SK-N-SH (cell line): ENCODE measurements around the gene MAP3K3.

ENCODE experiments used
- JUND ChIP-seq: IDR thresholded peaks from 2 replicates; pipeline ENCODE4 v1.4.0; 2012
- TF ChIP-seq, protein P1 (sequence below): fragments of 200-600 bp; sonication (generic); IDR thresholded peaks from 2 replicates; pipeline ENCODE4 v1.6.1; 2017; ENCODE audit warnings: antibody characterized with exemption, mild to moderate bottlenecking, moderate library complexity
- TF ChIP-seq, protein P2 (sequence below): IDR thresholded peaks from 2 replicates; pipeline ENCODE4 v1.6.1; 2012; ENCODE audit warnings: mild to moderate bottlenecking, low read depth, low read length, moderate library complexity

DNA sequence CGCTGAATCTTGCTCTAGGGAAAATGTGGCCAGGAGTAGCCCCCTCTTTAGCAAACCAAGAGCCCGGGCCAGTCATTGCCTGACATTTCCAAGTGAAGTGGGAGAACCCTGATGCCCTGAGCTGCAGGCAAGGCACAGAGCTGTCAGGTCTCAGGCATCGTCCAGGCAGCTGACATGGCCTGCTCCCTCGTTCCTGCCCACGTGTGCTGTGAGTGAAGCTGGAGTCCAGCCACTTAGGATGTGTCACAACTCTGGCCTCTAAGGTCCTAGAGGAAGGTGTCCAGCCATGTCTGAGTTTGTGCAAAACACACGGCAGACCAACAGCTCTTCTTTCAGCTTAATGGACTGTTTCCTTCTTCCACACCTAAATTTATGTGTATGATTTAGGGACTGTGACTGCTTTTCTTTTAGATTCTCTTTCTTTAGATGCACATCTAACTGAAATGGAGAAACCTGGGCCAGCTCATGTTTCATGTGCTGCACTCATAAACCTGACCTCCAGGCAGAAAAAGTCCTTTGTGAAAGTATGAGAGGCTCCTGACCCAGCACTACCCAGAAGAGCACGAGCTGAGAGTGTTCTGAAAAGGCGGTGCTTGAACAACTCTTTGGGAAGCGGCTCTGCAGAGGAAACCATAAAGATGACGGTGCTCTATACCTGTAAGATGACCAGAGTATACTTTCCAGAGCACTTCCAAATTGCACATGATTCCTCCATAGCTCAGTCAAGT lies 92.5 kb downstream of the MAP3K3 start:
- TF ChIP-seq, protein P1, sequence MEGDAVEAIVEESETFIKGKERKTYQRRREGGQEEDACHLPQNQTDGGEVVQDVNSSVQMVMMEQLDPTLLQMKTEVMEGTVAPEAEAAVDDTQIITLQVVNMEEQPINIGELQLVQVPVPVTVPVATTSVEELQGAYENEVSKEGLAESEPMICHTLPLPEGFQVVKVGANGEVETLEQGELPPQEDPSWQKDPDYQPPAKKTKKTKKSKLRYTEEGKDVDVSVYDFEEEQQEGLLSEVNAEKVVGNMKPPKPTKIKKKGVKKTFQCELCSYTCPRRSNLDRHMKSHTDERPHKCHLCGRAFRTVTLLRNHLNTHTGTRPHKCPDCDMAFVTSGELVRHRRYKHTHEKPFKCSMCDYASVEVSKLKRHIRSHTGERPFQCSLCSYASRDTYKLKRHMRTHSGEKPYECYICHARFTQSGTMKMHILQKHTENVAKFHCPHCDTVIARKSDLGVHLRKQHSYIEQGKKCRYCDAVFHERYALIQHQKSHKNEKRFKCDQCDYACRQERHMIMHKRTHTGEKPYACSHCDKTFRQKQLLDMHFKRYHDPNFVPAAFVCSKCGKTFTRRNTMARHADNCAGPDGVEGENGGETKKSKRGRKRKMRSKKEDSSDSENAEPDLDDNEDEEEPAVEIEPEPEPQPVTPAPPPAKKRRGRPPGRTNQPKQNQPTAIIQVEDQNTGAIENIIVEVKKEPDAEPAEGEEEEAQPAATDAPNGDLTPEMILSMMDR = no peak
- TF ChIP-seq, protein P2, sequence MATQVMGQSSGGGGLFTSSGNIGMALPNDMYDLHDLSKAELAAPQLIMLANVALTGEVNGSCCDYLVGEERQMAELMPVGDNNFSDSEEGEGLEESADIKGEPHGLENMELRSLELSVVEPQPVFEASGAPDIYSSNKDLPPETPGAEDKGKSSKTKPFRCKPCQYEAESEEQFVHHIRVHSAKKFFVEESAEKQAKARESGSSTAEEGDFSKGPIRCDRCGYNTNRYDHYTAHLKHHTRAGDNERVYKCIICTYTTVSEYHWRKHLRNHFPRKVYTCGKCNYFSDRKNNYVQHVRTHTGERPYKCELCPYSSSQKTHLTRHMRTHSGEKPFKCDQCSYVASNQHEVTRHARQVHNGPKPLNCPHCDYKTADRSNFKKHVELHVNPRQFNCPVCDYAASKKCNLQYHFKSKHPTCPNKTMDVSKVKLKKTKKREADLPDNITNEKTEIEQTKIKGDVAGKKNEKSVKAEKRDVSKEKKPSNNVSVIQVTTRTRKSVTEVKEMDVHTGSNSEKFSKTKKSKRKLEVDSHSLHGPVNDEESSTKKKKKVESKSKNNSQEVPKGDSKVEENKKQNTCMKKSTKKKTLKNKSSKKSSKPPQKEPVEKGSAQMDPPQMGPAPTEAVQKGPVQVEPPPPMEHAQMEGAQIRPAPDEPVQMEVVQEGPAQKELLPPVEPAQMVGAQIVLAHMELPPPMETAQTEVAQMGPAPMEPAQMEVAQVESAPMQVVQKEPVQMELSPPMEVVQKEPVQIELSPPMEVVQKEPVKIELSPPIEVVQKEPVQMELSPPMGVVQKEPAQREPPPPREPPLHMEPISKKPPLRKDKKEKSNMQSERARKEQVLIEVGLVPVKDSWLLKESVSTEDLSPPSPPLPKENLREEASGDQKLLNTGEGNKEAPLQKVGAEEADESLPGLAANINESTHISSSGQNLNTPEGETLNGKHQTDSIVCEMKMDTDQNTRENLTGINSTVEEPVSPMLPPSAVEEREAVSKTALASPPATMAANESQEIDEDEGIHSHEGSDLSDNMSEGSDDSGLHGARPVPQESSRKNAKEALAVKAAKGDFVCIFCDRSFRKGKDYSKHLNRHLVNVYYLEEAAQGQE = no peak
- TF ChIP-seq JUND = no peak
